ENCODE data around the gene CDH12.
"Not testable (repeated sequence)": the region's sequence is repeated elsewhere in the genome, so short reads cannot be mapped to it uniquely, and the experiment has no call there.

Gene CDH12

GRCh38 chr5:22567983-22568382 lies 285.2 kb downstream of the CDH12 start:
- no peak for DNase-seq (ENCODE audit: low read depth)

- DNase-seq (ENCODE audit: low read depth) = no peak
Measured at GRCh38 chr5:22560147-22560546, 293.0 kb downstream of the CDH12 start.

- no peak for DNase-seq (ENCODE audit: low read depth)
Measured at GRCh38 chr5:22557251-22557650, 295.9 kb downstream of the CDH12 start.

GRCh38 chr5:22554475-22554874 lies 298.7 kb downstream of the CDH12 start:
- no peak for DNase-seq (ENCODE audit: low read depth)

- DNase-seq (ENCODE audit: low read depth) = no peak
Measured at GRCh38 chr5:22549876-22550671, 303.1 kb downstream of the CDH12 start.

- DNase-seq (ENCODE audit: low read depth) = no peak
Measured at GRCh38 chr5:22542340-22542739, 310.8 kb downstream of the CDH12 start.

DNA sequence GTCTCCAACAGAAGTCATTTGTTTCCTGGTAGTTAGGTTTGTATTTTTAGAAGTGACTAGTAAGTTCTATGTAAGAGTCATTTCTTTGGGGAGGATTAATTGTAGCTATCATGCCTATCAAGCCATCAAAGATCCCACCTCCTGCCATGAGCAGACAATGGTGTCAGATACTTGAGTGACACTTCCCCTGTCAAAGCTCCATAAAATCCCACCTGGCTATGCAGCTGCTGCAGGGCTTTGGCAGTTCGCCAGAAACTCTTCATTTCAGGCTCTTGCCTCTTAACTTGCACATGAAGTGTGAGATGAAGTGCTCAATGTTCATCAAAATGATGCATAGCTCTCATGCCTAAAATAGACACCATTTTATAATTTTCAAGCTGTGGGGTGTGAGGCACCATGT lies 312.1 kb downstream of the CDH12 start:
- DNase-seq (ENCODE audit: low read depth) = no peak

GRCh38 chr5:22539762-22540161 lies 313.4 kb downstream of the CDH12 start:
- DNase-seq (ENCODE audit: low read depth) = no peak

DNA sequence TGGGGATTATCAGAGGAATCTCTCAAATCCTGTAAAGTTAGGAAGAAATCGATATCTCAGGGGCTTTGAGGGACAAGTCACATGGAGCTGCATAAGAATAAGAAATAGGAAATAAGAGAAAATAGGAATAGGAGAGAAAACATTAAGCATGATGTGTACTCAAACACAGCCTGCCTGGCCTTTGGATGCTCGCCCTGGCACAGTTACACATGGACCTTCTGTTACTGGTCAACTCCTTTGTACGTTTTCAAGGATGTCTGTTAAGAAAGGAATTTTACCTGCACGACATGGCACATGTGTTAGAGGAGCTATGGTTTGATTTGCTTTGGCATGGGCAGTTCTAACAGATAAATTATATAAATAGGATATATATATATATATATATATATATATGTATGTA lies 321.2 kb downstream of the CDH12 start:
- DNase-seq (ENCODE audit: low read depth) = no peak

DNA sequence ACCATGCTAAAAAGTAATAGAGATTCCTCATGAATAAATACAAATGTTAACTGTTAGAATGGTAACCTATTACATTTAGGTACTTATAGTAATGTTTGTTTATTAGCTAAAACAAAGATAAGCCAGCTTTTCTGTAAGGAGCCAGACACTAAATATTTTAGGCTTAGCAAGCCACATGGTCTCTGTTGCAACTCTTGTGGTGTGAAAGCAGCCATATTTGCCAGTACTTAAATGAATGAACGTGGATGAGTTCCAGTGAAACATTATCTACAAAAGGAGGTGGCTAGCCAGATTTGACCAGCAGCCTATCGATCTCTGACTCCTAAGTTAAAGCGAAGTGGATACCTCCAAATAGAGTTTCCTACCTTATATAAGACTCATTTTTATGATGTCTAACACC lies 331.6 kb downstream of the CDH12 start:
- no peak for DNase-seq (ENCODE audit: low read depth)

DNA sequence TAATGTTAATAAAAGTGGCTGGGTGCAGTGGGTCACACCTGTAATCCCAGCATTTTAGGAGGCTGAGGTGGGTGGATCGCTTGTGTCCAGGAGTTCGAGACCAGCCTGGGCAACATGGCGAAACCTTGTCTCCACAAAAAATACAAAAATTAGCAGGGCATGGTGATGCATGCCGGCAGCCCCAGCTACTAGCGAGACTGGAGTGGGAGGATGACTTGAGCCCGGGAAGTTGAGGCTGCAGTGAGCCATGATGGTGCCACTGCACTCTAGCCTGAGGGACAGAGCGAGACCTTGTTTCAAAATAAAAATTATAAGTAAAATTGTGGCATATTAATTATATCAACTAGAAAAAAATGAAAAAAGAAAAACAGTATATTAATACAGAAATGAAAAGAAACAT lies 336.6 kb downstream of the CDH12 start:
- DNase-seq (ENCODE audit: low read depth) = not testable (repeated sequence)

- no peak for DNase-seq (ENCODE audit: low read depth)
Measured at GRCh38 chr5:22514231-22514630, 338.9 kb downstream of the CDH12 start.

GRCh38 chr5:22505891-22506290 lies 347.3 kb downstream of the CDH12 start:
- no peak for DNase-seq (ENCODE audit: low read depth)

- no peak for DNase-seq (ENCODE audit: low read depth)
Measured at GRCh38 chr5:22504411-22504810, 348.7 kb downstream of the CDH12 start.

- no peak for DNase-seq (ENCODE audit: low read depth)
Measured at GRCh38 chr5:22500556-22500955, 352.6 kb downstream of the CDH12 start.

GRCh38 chr5:22496666-22497065 lies 356.5 kb downstream of the CDH12 start:
- no peak for DNase-seq (ENCODE audit: low read depth)

- no peak for DNase-seq (ENCODE audit: low read depth)
Measured at GRCh38 chr5:22495016-22495720, 358.0 kb downstream of the CDH12 start.

DNA sequence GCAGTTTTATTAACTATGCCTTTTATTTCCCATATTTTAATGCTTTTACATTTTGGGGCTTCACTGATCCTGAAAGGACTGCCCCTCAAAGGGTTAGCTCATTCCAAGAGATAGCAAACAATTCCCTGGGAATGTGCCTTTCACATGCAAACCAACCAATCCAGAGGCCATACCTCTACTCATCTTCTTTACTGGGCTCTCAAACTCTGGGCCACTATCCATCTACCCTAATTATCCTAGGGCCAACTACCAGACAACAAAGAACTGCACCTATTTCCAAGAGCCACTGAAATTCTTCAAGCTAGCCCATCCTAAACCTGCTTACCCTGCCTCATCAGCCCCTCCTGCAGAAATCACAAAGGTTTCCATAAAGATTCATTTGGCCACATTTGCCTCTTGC lies 364.7 kb downstream of the CDH12 start:
- no peak for DNase-seq (ENCODE audit: low read depth)

GRCh38 chr5:22480305-22480704 lies 372.8 kb downstream of the CDH12 start:
- no peak for DNase-seq (ENCODE audit: low read depth)

- no peak for DNase-seq (ENCODE audit: low read depth)
Measured at GRCh38 chr5:22473886-22474285, 379.3 kb downstream of the CDH12 start.

- DNase-seq (ENCODE audit: low read depth) = no peak
Measured at GRCh38 chr5:22471154-22471553, 382.0 kb downstream of the CDH12 start.

- DNase-seq (ENCODE audit: low read depth) = no peak
Measured at GRCh38 chr5:22470408-22470807, 382.7 kb downstream of the CDH12 start.

DNA sequence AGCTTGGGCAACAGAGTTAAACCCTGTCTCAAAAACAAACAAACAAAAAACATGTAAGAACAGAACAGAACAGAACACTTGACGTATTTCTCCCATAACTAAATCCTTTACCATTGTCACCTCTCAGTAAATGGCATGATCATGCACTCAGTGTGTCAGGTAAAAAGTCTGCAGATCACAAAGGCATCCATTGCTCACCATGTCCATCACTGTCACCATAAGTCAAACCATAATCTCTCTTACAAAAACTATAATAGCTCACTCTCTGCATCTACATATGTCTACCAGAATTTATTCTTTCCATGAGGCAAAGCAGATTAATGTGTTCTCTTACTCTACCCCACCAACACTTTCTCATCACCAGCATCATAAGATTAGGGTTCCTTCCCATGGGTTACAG lies 387.5 kb downstream of the CDH12 start:
- no peak for DNase-seq (ENCODE audit: low read depth)

DNA sequence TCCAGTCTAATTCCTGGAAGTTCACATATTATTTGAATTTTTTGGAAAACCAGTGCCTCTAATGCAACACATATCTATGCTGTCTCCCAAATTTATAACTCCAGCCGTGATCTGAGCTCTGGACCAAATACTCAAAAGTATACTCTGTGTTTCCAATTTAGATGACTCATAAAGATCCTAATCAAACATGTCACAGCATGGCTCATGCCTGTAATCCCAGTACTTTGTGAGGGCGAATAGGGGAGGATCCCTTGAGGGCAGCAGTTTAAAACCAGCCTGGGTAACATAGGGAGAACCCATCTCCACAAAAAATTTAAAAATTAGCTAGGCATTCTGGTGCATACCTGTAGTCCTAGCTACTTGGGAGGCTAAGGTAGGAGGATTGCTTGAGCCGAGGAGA lies 388.0 kb downstream of the CDH12 start:
- DNase-seq (ENCODE audit: low read depth) = no peak

All from activated T-cell treated with anti-CD3 and anti-CD28 coated beads for 24 hours (primary cell).